ENCODE data around the gene FN1.
"Not testable (repeated sequence)": the region's sequence is repeated elsewhere in the genome, so short reads cannot be mapped to it uniquely, and the experiment has no call there.

The FN1 gene

DNA sequence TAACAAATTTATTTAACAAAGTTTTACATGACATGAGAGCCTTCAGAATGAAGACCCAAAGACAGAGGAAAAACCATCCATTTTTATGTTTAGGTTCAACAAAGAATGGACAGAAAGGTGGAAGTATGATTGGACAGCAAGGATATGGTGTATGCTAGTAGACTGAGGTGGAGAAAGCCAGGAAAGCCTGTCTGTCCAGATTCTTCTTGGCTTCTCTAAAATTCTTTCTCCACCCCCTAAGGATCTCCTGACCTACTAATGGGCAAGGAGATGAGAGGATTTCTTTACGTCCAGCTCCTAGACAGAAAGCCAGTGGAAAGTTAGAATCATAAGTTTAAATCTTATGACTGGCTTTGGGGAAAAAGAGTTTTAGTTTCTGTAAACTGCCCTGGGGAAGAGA lies 121.0 kb downstream of the FN1 start:
- H2AFZ ChIP-seq (ENCODE audit: low read length) = no peak overlapping the region
- H3F3A ChIP-seq (ENCODE audit: low read depth) = 0 out of 2 replicates have a peak, but pooled peaks cover 3% of the 10 kb centered on the region
- H4K20me1 ChIP-seq (ENCODE audit: insufficient read depth, low read length, poor library complexity, severe bottlenecking) = peaks cover 4% of the 10 kb centered on the region
- no peak overlapping the region for H3K4me3 ChIP-seq (ENCODE audit: low read length, poor library complexity, severe bottlenecking)
- peaks cover 13% of the 10 kb centered on the region; the same call in 1 of the 2 replicates for H3K36me3 ChIP-seq (ENCODE audit: insufficient read depth, low read length)
- no peaks in the 10 kb centered on the region for H3K9me3 ChIP-seq (ENCODE audit: insufficient read depth, low read depth, low read length)
- H3K9me2 ChIP-seq (replicated peaks; ENCODE audit: low read depth, low read length) = no peaks in the 10 kb centered on the region
- H3K4me1 ChIP-seq (ENCODE audit: insufficient read depth, low read length, poor library complexity, severe bottlenecking) = peaks cover 19% of the 10 kb centered on the region
- peaks cover 70% of the 10 kb centered on the region for H3K79me2 ChIP-seq (ENCODE audit: insufficient read depth, low read length)
- H3K27me3 ChIP-seq (ENCODE audit: insufficient read depth, low read length, poor library complexity, severe bottlenecking) = no peaks in the 10 kb centered on the region
- TF ChIP-seq, protein P1, sequence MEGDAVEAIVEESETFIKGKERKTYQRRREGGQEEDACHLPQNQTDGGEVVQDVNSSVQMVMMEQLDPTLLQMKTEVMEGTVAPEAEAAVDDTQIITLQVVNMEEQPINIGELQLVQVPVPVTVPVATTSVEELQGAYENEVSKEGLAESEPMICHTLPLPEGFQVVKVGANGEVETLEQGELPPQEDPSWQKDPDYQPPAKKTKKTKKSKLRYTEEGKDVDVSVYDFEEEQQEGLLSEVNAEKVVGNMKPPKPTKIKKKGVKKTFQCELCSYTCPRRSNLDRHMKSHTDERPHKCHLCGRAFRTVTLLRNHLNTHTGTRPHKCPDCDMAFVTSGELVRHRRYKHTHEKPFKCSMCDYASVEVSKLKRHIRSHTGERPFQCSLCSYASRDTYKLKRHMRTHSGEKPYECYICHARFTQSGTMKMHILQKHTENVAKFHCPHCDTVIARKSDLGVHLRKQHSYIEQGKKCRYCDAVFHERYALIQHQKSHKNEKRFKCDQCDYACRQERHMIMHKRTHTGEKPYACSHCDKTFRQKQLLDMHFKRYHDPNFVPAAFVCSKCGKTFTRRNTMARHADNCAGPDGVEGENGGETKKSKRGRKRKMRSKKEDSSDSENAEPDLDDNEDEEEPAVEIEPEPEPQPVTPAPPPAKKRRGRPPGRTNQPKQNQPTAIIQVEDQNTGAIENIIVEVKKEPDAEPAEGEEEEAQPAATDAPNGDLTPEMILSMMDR (conservative IDR thresholded peaks at IDR 0.05; ENCODE audit: low read length) = no peak
- TF ChIP-seq EZH2phosphoT487 (IDR thresholded peaks at IDR 0.05; ENCODE audit: borderline replicate concordance) = no peak
- peak overlapping the region; percentile 27 for H3K4me2 ChIP-seq (ENCODE audit: low read depth, low read length, poor library complexity, severe bottlenecking)
- no peak overlapping the region for H3K9ac ChIP-seq (ENCODE audit: low read depth, low read length, poor library complexity, severe bottlenecking)

- peak overlapping the region; percentile 99 for H3K4me3 ChIP-seq (ENCODE audit: low read length, poor library complexity, severe bottlenecking)
- no peak overlapping the region for H2AFZ ChIP-seq (ENCODE audit: low read length)
- peaks cover 22% of the 10 kb centered on the region for H3K4me1 ChIP-seq (ENCODE audit: insufficient read depth, low read length, poor library complexity, severe bottlenecking)
- TF ChIP-seq, protein P1 (conservative IDR thresholded peaks at IDR 0.05; ENCODE audit: low read length) = no peak
- TF ChIP-seq EZH2phosphoT487 (IDR thresholded peaks at IDR 0.05; ENCODE audit: borderline replicate concordance) = no peak
- H4K20me1 ChIP-seq (ENCODE audit: insufficient read depth, low read length, poor library complexity, severe bottlenecking) = peaks cover 4% of the 10 kb centered on the region
- H3F3A ChIP-seq (ENCODE audit: low read depth) = 0 out of 2 replicates have a peak, but pooled peaks cover 3% of the 10 kb centered on the region
- no peaks in the 10 kb centered on the region for H3K27me3 ChIP-seq (ENCODE audit: insufficient read depth, low read length, poor library complexity, severe bottlenecking)
- H3K4me2 ChIP-seq (ENCODE audit: low read depth, low read length, poor library complexity, severe bottlenecking) = peak overlapping the region; percentile 85
- H3K9ac ChIP-seq (ENCODE audit: low read depth, low read length, poor library complexity, severe bottlenecking) = peak overlapping the region; percentile 97
- peaks cover 5% of the 10 kb centered on the region; the same call in 1 of the 2 replicates for H3K36me3 ChIP-seq (ENCODE audit: insufficient read depth, low read length)
- H3K9me3 ChIP-seq (ENCODE audit: insufficient read depth, low read depth, low read length) = no peaks in the 10 kb centered on the region
- peaks cover 73% of the 10 kb centered on the region for H3K79me2 ChIP-seq (ENCODE audit: insufficient read depth, low read length)
- H3K9me2 ChIP-seq (replicated peaks; ENCODE audit: low read depth, low read length) = no peaks in the 10 kb centered on the region
These were observed 122.6 kb downstream of the FN1 start for GRCh38 chr2:215313255-215313613.

DNA sequence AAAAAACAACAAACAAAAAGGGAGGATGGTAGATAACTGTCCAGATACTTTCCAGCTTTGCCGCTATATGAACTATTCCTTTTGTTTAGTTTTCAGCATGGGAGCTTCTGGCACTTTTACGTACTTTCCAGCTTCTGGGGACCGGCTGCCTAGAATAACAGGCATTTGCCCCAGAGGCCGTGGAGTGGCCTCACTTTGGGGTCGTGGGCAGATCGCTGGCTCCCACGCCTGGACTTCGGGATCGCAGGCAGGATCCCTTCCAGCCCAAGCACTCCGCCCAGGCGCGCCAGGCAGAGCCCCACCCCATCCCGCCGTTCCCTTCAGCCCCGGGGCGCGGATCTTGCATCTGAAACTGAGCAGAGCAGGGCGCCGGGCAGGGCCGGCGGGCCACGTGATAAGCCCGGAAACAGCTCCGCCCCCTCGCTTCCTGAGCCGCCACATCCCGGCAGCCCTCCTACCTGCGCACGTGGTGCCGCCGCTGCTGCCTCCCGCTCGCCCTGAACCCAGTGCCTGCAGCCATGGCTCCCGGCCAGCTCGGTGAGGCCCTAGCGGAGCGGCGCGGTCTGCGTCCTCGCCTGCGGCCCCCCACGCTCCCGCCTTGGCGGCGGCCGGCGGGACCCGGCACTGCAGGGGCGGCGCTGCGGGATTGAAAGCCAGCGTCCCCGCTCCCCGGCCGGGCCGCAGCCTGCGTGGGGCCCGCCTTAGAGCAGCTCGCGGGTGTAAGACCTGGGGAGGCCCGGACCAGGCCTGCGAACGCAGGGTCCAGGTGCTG lies 124.1 kb downstream of the FN1 start, which contains the start of gene ATIC:
ATIC (plus strand) TSS at position 435 of the 772 bp plus-strand sequence; CDS start at position 519, 84 bp downstream.
- H3K4me3 ChIP-seq (ENCODE audit: low read length, poor library complexity, severe bottlenecking) = peak within 1 kb of the TSS; percentile 99
- H2AFZ ChIP-seq (ENCODE audit: low read length) = peak within 1 kb of the TSS; percentile 93
- TF ChIP-seq EZH2phosphoT487 (IDR thresholded peaks at IDR 0.05; ENCODE audit: borderline replicate concordance) = no peak
- TF ChIP-seq, protein P1 (conservative IDR thresholded peaks at IDR 0.05; ENCODE audit: low read length) = no peak
- no peaks in the 10 kb centered on the region for H3K9me3 ChIP-seq (ENCODE audit: insufficient read depth, low read depth, low read length)
- H3K79me2 ChIP-seq (ENCODE audit: insufficient read depth, low read length) = peaks cover 67% of the 10 kb centered on the region
- 0 out of 2 replicates have a peak, but pooled peaks cover 2% of the 10 kb centered on the region for H3K36me3 ChIP-seq (ENCODE audit: insufficient read depth, low read length)
- H3K4me2 ChIP-seq (ENCODE audit: low read depth, low read length, poor library complexity, severe bottlenecking) = peak within 1 kb of the TSS; percentile 85
- H3F3A ChIP-seq (ENCODE audit: low read depth) = peaks cover 2% of the 10 kb centered on the region; the same call in 1 of the 2 replicates
- H3K9me2 ChIP-seq (replicated peaks; ENCODE audit: low read depth, low read length) = no peaks in the 10 kb centered on the region
- peaks cover 4% of the 10 kb centered on the region for H4K20me1 ChIP-seq (ENCODE audit: insufficient read depth, low read length, poor library complexity, severe bottlenecking)
- H3K4me1 ChIP-seq (ENCODE audit: insufficient read depth, low read length, poor library complexity, severe bottlenecking) = peaks cover 22% of the 10 kb centered on the region
- H3K9ac ChIP-seq (ENCODE audit: low read depth, low read length, poor library complexity, severe bottlenecking) = peak within 1 kb of the TSS; percentile 97
- H3K27me3 ChIP-seq (ENCODE audit: insufficient read depth, low read length, poor library complexity, severe bottlenecking) = no peaks in the 10 kb centered on the region

GRCh38 chr2:215311259-215311624 lies 124.6 kb downstream of the FN1 start:
- H3K9me3 ChIP-seq (ENCODE audit: insufficient read depth, low read depth, low read length); H3F3A ChIP-seq (ENCODE audit: low read depth); H4K20me1 ChIP-seq (ENCODE audit: insufficient read depth, low read length, poor library complexity, severe bottlenecking); H3K27me3 ChIP-seq (ENCODE audit: insufficient read depth, low read length, poor library complexity, severe bottlenecking); H3K9me2 ChIP-seq (replicated peaks; ENCODE audit: low read depth, low read length); H3K36me3 ChIP-seq (ENCODE audit: insufficient read depth, low read length): not testable (repeated sequence)
- H3K4me3 ChIP-seq (ENCODE audit: low read length, poor library complexity, severe bottlenecking) = peak overlapping the region; percentile 99
- H2AFZ ChIP-seq (ENCODE audit: low read length) = peak overlapping the region; percentile 93
- peak overlapping the region; percentile 67 for H3K4me2 ChIP-seq (ENCODE audit: low read depth, low read length, poor library complexity, severe bottlenecking)
- H3K9ac ChIP-seq (ENCODE audit: low read depth, low read length, poor library complexity, severe bottlenecking) = peak overlapping the region; percentile 97
- H3K4me1 ChIP-seq (ENCODE audit: insufficient read depth, low read length, poor library complexity, severe bottlenecking) = peaks cover 21% of the 10 kb centered on the region
- H3K79me2 ChIP-seq (ENCODE audit: insufficient read depth, low read length) = peaks cover 64% of the 10 kb centered on the region
